DOHH2 (cell line): ENCODE results near the gene PCP4L1.

Experiments
- H3F3A ChIP-seq: fragments of 200-600 bp; sonication (generic), shearing (Covaris generic); 2 replicates; pipeline ENCODE4 v1.6.0; 2016; ENCODE audit warnings: antibody characterized with exemption, mild to moderate bottlenecking; ENCODE audit not compliant: control insufficient read depth, insufficient read depth
- H3K27ac ChIP-seq: fragments of 200-600 bp; sonication (generic); 2 replicates; pipeline ENCODE4 v1.5.1; 2014; ENCODE audit warnings: low read depth, mild to moderate bottlenecking, low read length, moderate library complexity
- H3K27me3 ChIP-seq: fragments of 200-600 bp; sonication (generic); 2 replicates; pipeline ENCODE4 v1.6.1; 2014; ENCODE audit warnings: mild to moderate bottlenecking, low read length, mixed read lengths; ENCODE audit not compliant: control insufficient read depth
- H3K36me3 ChIP-seq: fragments of 200-600 bp; sonication (generic); 2 replicates; pipeline ENCODE4 v1.6.1; 2014; ENCODE audit warnings: mild to moderate bottlenecking, low read length, moderate library complexity, mixed read lengths; ENCODE audit not compliant: control insufficient read depth
- H3K4me1 ChIP-seq: fragments of 200-600 bp; sonication (generic); 2 replicates; pipeline ENCODE4 v1.6.1; 2014; ENCODE audit warnings: mild to moderate bottlenecking, low read length, mixed read lengths; ENCODE audit not compliant: control insufficient read depth
- H3K4me2 ChIP-seq: fragments of 200-600 bp; sonication (generic); 2 replicates; pipeline ENCODE4 v1.6.0; 2014; ENCODE audit warnings: mild to moderate bottlenecking, low read length, moderate library complexity
- H3K4me3 ChIP-seq: fragments of 200-600 bp; sonication (generic); 2 replicates; pipeline ENCODE4 v1.5.1; 2014; ENCODE audit warnings: mild to moderate bottlenecking, low read length, mixed read lengths
- H3K79me2 ChIP-seq: fragments of 200-600 bp; sonication (generic); 2 replicates; pipeline ENCODE4 v1.6.1; 2014; ENCODE audit warnings: mild to moderate bottlenecking, low read length, mixed read lengths; ENCODE audit not compliant: control insufficient read depth
- H3K9me2 ChIP-seq: fragments of 200-600 bp; sonication (generic); replicated peaks from 2 replicates; pipeline ENCODE4 v1.6.1; 2014; ENCODE audit warnings: mild to moderate bottlenecking, low read length, mixed read lengths; ENCODE audit not compliant: control insufficient read depth
- H3K9me3 ChIP-seq: fragments of 200-600 bp; sonication (generic); 2 replicates; pipeline ENCODE4 v1.6.1; 2014; ENCODE audit warnings: antibody characterized with exemption, low read length, mixed read lengths; ENCODE audit not compliant: control insufficient read depth, insufficient read depth
- H4K20me1 ChIP-seq: fragments of 200-600 bp; sonication (generic); 2 replicates; pipeline ENCODE4 v1.6.0; 2014; ENCODE audit warnings: low read depth, mild to moderate bottlenecking, antibody characterized with exemption, low read length, moderate library complexity; ENCODE audit not compliant: control insufficient read depth, insufficient read depth
- CTCF ChIP-seq: fragments of 200-600 bp; sonication (generic); IDR thresholded peaks from one replicate; pipeline ENCODE4 v1.5.1; 2014; ENCODE audit warnings: antibody characterized with exemption, mild to moderate bottlenecking, low read depth, low read length; ENCODE audit not compliant: poor library complexity, severe bottlenecking
- EZH2phosphoT487 ChIP-seq: fragments of 200-600 bp; sonication (generic); IDR thresholded peaks from 2 replicates; pipeline ENCODE4 v1.6.1; 2017; ENCODE audit warnings: borderline replicate concordance, mild to moderate bottlenecking, antibody characterized with exemption, low read length, moderate library complexity, mixed read lengths

The PCP4L1 gene

GRCh38 chr1:161324020-161324419 is 65.5 kb downstream of the PCP4L1 start:
- no peaks in the 10 kb centered on the region for H4K20me1 ChIP-seq
- H3K27ac ChIP-seq: no peak overlapping the region
- H3K4me2 ChIP-seq: no peak overlapping the region
- H3K4me1 ChIP-seq: no peaks in the 10 kb centered on the region
- no peak for TF ChIP-seq EZH2phosphoT487
- peaks cover 6% of the 10 kb centered on the region; the same call in 1 of the 2 replicates for H3K79me2 ChIP-seq
- H3K27me3 ChIP-seq: no peaks in the 10 kb centered on the region
- peaks cover 28% of the 10 kb centered on the region for H3K36me3 ChIP-seq
- H3F3A ChIP-seq: no peaks in the 10 kb centered on the region
- no peaks in the 10 kb centered on the region for H3K9me2 ChIP-seq
- H3K4me3 ChIP-seq: no peak overlapping the region
- no peaks in the 10 kb centered on the region for H3K9me3 ChIP-seq

DNA sequence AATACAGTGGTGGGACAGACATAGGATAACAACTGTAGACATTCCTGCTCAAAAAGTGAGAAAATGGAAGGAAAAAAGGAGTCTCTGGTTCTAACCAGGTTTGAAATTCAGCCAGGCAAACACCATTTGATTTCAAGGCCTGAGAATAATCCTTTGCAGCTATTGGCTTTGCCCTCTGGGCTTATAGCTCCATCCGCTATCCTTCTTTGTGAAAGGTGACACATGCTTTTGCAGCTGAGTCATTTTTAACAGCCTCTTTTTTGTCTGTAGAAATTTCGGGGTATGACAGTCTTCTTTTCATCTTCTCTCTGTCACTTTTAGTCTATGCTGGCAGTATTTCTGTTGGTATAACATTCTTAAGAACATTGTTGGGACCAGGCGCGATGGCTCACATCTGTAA is 71.8 kb downstream of the PCP4L1 start:
- no peak overlapping the region for H3K4me3 ChIP-seq
- no peaks in the 10 kb centered on the region for H3K9me2 ChIP-seq
- no peaks in the 10 kb centered on the region for H4K20me1 ChIP-seq
- H3K27ac ChIP-seq: no peak overlapping the region
- H3K36me3 ChIP-seq: peaks cover 56% of the 10 kb centered on the region
- H3K79me2 ChIP-seq: no peaks in the 10 kb centered on the region
- TF ChIP-seq CTCF (no peak), EZH2phosphoT487 (no peak)
- H3K4me1 ChIP-seq: no peaks in the 10 kb centered on the region
- H3F3A ChIP-seq: no peaks in the 10 kb centered on the region
- H3K27me3 ChIP-seq: no peaks in the 10 kb centered on the region
- H3K4me2 ChIP-seq: no peak overlapping the region
- no peaks in the 10 kb centered on the region for H3K9me3 ChIP-seq

DNA sequence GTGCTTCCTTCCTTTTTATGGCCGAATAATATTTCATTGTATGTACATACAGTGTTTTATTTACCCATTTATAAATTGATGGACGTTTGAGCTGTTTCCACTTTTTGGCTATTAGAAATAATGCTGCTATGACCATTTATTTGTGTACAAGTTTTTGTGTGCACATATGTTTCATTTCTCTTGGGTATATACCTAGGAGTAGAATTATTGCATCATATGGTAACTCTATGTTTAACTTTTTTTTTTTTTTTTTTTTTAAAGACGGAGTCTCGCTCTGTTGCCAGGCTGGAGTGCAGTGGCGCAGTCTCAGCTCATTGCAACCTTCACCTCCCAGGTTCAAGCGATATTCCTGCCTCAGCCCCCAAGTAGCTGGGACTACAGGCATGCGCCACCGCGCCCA is 74.6 kb downstream of the PCP4L1 start:
- no peak overlapping the region for H3K4me2 ChIP-seq
- no peaks in the 10 kb centered on the region for H3F3A ChIP-seq
- no peak overlapping the region for H3K27ac ChIP-seq
- H3K9me3 ChIP-seq: no peaks in the 10 kb centered on the region
- TF ChIP-seq EZH2phosphoT487: no peak
- TF ChIP-seq CTCF: no peak
- H3K79me2 ChIP-seq: no peaks in the 10 kb centered on the region
- H3K36me3 ChIP-seq: peaks cover 52% of the 10 kb centered on the region
- H3K9me2 ChIP-seq: no peaks in the 10 kb centered on the region
- no peak overlapping the region for H3K4me3 ChIP-seq
- H3K27me3 ChIP-seq: no peaks in the 10 kb centered on the region
- no peaks in the 10 kb centered on the region for H3K4me1 ChIP-seq
- no peaks in the 10 kb centered on the region for H4K20me1 ChIP-seq
